Amniotic epithelial cell (primary cell): ENCODE data around the gene PTGFRN.

Source experiments
- DNase-seq: peaks from one replicate; pipeline ENCODE4 v3.0.0-alpha.2; 2010; ENCODE audit warnings: low read depth

The PTGFRN gene

DNA sequence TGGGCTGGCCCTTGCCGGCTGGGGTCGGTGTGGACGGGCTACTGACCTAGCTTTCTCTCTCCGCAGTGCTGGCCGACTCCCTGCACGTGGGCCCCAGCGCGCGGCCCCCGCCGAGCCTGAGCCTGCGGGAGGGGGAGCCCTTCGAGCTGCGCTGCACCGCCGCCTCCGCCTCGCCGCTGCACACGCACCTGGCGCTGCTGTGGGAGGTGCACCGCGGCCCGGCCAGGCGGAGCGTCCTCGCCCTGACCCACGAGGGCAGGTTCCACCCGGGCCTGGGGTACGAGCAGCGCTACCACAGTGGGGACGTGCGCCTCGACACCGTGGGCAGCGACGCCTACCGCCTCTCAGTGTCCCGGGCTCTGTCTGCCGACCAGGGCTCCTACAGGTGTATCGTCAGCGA lies 34.9 kb downstream of the PTGFRN start:
- DNase-seq: no peak

GRCh38 chr1:116945421-116945820 lies 35.7 kb downstream of the PTGFRN start:
- DNase-seq: no peak

DNA sequence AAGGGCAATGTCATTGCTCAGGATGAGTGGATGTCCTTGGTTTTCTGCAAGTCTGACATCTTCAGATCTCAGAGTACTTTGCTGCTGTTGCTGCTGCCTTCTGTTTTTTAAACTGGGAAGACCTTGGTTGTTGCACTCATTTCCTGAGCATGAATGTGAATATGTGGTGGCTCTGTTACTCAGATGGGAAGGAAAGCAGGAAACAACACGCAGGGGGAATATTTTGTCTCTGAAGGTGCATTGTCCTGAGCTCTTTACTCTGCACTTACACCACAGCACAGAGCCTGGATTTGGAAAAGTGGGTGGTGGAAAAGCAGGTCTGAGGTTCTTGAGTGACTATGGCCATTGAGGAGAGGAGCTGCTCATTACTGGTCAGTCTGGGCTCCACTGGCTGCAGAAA lies 36.3 kb downstream of the PTGFRN start:
- DNase-seq: no peak

- DNase-seq: no peak
These were observed 37.6 kb downstream of the PTGFRN start for GRCh38 chr1:116947092-116947860.

- no peak for DNase-seq
These were observed 38.3 kb downstream of the PTGFRN start for GRCh38 chr1:116948046-116948445.

DNA sequence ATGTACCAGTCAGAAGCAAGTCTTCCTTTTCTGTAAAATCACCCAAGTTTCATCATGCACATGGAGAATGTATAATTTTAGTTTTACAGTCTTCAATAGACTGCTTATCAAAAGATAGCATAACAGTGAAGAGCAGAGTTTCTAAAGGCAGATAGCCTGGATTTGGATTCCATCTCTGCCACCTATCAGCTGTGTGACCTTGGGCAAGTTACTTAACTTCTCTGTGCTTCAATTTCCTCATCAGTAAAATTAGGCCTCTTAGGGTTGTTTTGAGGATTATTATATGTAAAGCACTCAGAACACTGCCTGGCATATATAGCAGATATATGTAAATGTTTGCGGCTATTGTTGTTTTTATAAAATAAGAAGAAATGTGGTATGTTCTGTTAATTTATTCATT lies 38.9 kb downstream of the PTGFRN start:
- DNase-seq: no peak

GRCh38 chr1:116949213-116949985 lies 39.7 kb downstream of the PTGFRN start:
- DNase-seq: no peak

- no peak for DNase-seq
These were observed 40.9 kb downstream of the PTGFRN start for GRCh38 chr1:116950517-116951199.

- DNase-seq: peak; percentile 31
These were observed 41.7 kb downstream of the PTGFRN start for GRCh38 chr1:116951200-116951935.

DNA sequence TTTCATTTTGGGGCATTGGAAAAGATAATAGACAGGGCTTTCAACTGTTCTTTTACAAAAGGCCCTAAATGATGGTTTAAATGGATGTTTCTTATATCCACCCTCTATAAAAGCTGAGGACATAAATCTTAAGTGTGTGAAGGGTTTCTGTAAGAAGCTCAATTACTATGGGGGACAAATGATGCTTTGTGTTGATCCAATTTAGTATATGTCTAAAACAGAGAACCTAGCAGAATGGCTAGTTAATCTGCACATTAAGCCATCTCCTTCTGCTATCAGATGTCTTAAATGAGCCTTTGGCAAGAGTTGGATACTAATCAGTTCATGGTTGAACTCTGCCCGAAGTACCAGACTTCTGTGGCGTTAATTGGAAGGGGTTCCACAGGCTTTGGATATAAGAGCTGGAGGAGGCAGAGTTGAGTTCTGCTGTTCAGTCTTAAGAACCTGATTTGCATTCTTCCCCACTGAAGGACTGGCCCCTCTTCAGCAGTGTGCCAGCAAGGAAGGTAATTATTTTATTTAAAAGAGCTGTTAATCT lies 43.1 kb downstream of the PTGFRN start:
- no peak for DNase-seq

DNA sequence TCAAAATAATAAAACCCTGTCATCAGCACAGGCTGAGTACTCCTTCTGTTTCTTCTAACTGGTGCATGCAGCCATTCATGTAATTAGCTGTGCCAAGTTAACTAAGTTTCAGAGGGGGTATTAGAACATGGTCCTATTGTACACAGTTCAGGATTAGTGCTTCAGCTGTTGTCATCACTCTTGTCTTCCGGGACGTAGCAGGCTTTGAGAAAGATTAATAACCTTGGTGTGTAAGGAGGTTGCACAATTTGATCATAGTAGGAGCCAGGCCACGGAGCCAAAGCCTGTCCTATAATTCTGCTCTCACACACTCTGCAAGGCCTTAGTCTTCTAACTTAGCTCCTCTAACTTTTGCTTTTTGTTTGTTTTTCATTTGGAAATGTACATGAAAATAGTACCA lies 44.7 kb downstream of the PTGFRN start:
- DNase-seq: peak; percentile 41

- no peak for DNase-seq
These were observed 46.7 kb downstream of the PTGFRN start for GRCh38 chr1:116956378-116956777.

- no peak for DNase-seq
These were observed 47.9 kb downstream of the PTGFRN start for GRCh38 chr1:116957646-116958045.

DNA sequence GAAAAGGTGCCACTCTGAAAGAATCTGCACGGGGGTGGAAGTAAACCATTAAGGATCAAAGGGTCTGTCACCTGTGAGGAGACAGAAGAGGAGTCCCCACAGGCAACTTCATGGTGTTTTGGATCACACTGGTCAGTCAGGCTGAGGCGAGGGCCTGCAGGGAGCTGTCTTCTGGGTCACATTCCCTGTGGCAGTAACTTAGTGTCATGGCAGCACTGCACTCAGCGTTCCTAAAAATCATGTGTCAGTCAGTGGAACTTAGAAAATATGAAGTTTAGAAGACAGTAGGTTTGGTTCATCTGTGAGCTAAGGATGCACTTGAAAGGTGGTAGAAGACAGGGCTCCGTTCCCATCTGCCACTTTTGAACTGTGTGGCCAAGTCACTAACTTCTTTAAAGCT lies 48.4 kb downstream of the PTGFRN start:
- DNase-seq: no peak

DNA sequence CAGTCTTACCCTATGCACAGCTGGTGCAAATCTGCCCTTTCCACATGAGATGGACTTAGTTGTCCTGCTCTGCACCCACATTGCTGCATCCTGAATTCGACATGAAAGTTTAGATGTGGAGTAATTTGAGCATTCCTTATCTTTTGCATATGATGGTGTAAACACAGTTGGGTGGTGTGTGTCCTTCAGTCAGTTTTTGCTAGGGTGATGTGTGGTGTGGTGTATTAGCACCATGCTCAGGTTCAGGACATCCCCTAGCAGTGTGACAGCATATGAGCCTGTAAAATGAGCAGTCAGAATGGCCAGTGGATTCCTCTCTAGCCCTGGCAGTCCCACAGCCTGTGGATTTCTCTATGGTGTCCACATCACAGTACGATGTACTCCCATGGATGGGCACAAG lies 49.3 kb downstream of the PTGFRN start:
- no peak for DNase-seq

DNA sequence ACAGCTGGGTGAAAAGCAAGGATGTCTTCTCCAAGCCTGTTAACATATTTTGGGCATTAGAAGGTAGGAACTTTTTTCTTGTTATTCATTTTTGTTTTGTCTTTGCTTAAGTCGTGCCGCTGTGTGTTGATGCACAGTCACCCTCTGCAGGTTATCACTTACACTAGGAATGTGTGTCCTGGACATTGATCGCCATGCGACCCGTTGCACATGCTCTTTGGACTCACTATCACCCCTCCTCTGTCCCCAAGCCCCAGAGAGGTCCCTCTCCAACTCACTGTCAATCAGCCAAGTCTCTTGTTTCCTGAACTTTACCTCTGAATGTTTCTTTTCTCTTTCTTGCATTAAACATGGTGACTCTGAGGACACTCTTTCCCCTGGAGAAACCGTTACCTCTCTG lies 51.9 kb downstream of the PTGFRN start:
- DNase-seq: no peak

- no peak for DNase-seq
These were observed 53.4 kb downstream of the PTGFRN start for GRCh38 chr1:116962987-116963639.

DNA sequence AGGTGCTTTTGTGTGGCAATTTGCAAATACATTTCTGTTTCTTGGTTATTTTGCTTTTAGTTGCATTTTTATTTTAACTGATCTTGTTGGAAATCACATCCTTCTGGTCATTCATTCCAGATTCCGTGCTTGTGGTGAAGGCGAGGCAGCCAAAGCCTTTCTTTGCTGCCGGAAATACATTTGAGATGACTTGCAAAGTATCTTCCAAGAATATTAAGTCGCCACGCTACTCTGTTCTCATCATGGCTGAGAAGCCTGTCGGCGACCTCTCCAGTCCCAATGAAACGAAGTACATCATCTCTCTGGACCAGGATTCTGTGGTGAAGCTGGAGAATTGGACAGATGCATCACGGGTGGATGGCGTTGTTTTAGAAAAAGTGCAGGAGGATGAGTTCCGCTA lies 57.1 kb downstream of the PTGFRN start:
- no peak for DNase-seq

GRCh38 chr1:116968724-116969123 lies 59.0 kb downstream of the PTGFRN start:
- no peak for DNase-seq

- no peak for DNase-seq
These were observed 61.6 kb downstream of the PTGFRN start for GRCh38 chr1:116971258-116971860.
